HEK293 (cell line): ENCODE data around the gene SLC39A1.

ENCODE experiments used
- MEIS1 ChIP-seq: sonication (generic); formaldehyde crosslinking; IDR thresholded peaks from 2 replicates; pipeline ENCODE4 v1.8.1; 2022; ENCODE audit warnings: missing genetic modification reagents, mild to moderate bottlenecking, borderline replicate concordance
- MYNN ChIP-seq: fragments of 450-650 bp; formaldehyde crosslinking; IDR thresholded peaks from 2 replicates; pipeline ENCODE4 v1.5.1; 2016; ENCODE audit warnings: missing biosample characterization, missing genetic modification characterization, borderline replicate concordance
- MZF1 ChIP-seq: fragments of 450-650 bp; formaldehyde crosslinking; IDR thresholded peaks from 2 replicates; pipeline ENCODE4 v1.5.1; 2017; ENCODE audit warnings: missing biosample characterization, missing genetic modification characterization, borderline replicate concordance
- SETDB1 ChIP-seq: IDR thresholded peaks from one replicate; pipeline ENCODE4 v1.6.1; 2017; ENCODE audit warnings: mild to moderate bottlenecking, low read length, moderate library complexity, mixed read lengths; ENCODE audit not compliant: insufficient read length
- WT1 ChIP-seq: fragments of 450-650 bp; formaldehyde crosslinking; IDR thresholded peaks from 2 replicates; pipeline ENCODE4 v1.5.1; 2016; ENCODE audit warnings: missing biosample characterization, missing genetic modification characterization
- ZBTB49 ChIP-seq: fragments of 450-650 bp; formaldehyde crosslinking; IDR thresholded peaks from 2 replicates; pipeline ENCODE4 v1.5.1; 2016; ENCODE audit warnings: missing biosample characterization, missing genetic modification characterization, low read depth
- ZFHX2 ChIP-seq: fragments of 450-650 bp; formaldehyde crosslinking; conservative IDR thresholded peaks from 2 replicates; pipeline ENCODE4 v1.5.1; 2016; ENCODE audit warnings: missing biosample characterization, missing genetic modification characterization
- ZNF302 ChIP-seq: fragments of 450-650 bp; formaldehyde crosslinking; IDR thresholded peaks from 2 replicates; pipeline ENCODE4 v1.5.1; 2016; ENCODE audit warnings: missing biosample characterization, missing genetic modification characterization, low read depth
- ZNF311 ChIP-seq: fragments of 450-650 bp; formaldehyde crosslinking; IDR thresholded peaks from 2 replicates; pipeline ENCODE4 v1.5.1; 2017; ENCODE audit warnings: missing biosample characterization, missing genetic modification characterization, borderline replicate concordance
- ZNF366 ChIP-seq: fragments of 450-650 bp; formaldehyde crosslinking; conservative IDR thresholded peaks from 2 replicates; pipeline ENCODE4 v1.5.1; 2016; ENCODE audit warnings: missing biosample characterization, missing genetic modification characterization
- ZNF449 ChIP-seq: fragments of 450-650 bp; formaldehyde crosslinking; IDR thresholded peaks from 2 replicates; pipeline ENCODE4 v1.5.1; 2017; ENCODE audit warnings: missing biosample characterization, mild to moderate bottlenecking, missing genetic modification characterization, moderate library complexity
- ZNF488 ChIP-seq: fragments of 450-650 bp; formaldehyde crosslinking; IDR thresholded peaks from 2 replicates; pipeline ENCODE4 v1.5.1; 2016; ENCODE audit warnings: missing biosample characterization, missing genetic modification characterization
- ZNF621 ChIP-seq: fragments of 450-650 bp; formaldehyde crosslinking; IDR thresholded peaks from 2 replicates; pipeline ENCODE4 v1.5.1; 2017; ENCODE audit warnings: missing biosample characterization, missing genetic modification characterization
- ZNF626 ChIP-seq: fragments of 450-650 bp; sonication (Bioruptor Pico); formaldehyde crosslinking; IDR thresholded peaks from 2 replicates; pipeline ENCODE4 v1.5.1; 2018; ENCODE audit warnings: missing biosample characterization, missing genetic modification characterization, inconsistent platforms
- ZNF660 ChIP-seq: fragments of 450-650 bp; IDR thresholded peaks from 2 replicates; pipeline ENCODE4 v1.5.1; 2018; ENCODE audit warnings: missing biosample characterization, mild to moderate bottlenecking, missing genetic modification characterization
- TF ChIP-seq, protein P1 (sequence below): fragments of 450-650 bp; formaldehyde crosslinking; IDR thresholded peaks from 2 replicates; pipeline ENCODE4 v1.5.1; 2016; ENCODE audit warnings: missing biosample characterization, missing genetic modification characterization
- TF ChIP-seq, protein P2 (sequence below): fragments of 450-650 bp; formaldehyde crosslinking; IDR thresholded peaks from 2 replicates; pipeline ENCODE4 v1.5.1; 2016; ENCODE audit warnings: missing biosample characterization, missing genetic modification characterization, borderline replicate concordance
- TF ChIP-seq, protein P3 (sequence below): fragments of 450-650 bp; formaldehyde crosslinking; IDR thresholded peaks from 2 replicates; pipeline ENCODE4 v1.5.1; 2017; ENCODE audit warnings: missing biosample characterization, missing genetic modification characterization
- TF ChIP-seq, protein P4 (sequence below): fragments of 450-650 bp; formaldehyde crosslinking; IDR thresholded peaks from 2 replicates; pipeline ENCODE4 v1.5.1; 2016; ENCODE audit warnings: missing biosample characterization, missing genetic modification characterization
- TF ChIP-seq, protein P5 (sequence below): fragments of 450-650 bp; formaldehyde crosslinking; IDR thresholded peaks from 2 replicates; pipeline ENCODE4 v1.5.1; 2016; ENCODE audit warnings: missing biosample characterization, missing genetic modification characterization

Gene SLC39A1

GRCh38 chr1:153977250-153978240 is 14.2 kb upstream of the SLC39A1 start, which contains the start of gene JTB (continued):
- TF ChIP-seq, protein P1, sequence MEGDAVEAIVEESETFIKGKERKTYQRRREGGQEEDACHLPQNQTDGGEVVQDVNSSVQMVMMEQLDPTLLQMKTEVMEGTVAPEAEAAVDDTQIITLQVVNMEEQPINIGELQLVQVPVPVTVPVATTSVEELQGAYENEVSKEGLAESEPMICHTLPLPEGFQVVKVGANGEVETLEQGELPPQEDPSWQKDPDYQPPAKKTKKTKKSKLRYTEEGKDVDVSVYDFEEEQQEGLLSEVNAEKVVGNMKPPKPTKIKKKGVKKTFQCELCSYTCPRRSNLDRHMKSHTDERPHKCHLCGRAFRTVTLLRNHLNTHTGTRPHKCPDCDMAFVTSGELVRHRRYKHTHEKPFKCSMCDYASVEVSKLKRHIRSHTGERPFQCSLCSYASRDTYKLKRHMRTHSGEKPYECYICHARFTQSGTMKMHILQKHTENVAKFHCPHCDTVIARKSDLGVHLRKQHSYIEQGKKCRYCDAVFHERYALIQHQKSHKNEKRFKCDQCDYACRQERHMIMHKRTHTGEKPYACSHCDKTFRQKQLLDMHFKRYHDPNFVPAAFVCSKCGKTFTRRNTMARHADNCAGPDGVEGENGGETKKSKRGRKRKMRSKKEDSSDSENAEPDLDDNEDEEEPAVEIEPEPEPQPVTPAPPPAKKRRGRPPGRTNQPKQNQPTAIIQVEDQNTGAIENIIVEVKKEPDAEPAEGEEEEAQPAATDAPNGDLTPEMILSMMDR, result peak; percentile 6; the same call in 1 of the 2 replicates
- no peak for TF ChIP-seq ZNF488 (tag by site-specific recombination)
- TF ChIP-seq MZF1 (tag by site-specific recombination), result no peak
- no peak for TF ChIP-seq WT1 (tag by site-specific recombination)
- no peak for TF ChIP-seq ZBTB49
- TF ChIP-seq ZNF621 (tag by site-specific recombination), result no peak
- TF ChIP-seq ZNF311 (tag by site-specific recombination), result no peak
- TF ChIP-seq, protein P2, sequence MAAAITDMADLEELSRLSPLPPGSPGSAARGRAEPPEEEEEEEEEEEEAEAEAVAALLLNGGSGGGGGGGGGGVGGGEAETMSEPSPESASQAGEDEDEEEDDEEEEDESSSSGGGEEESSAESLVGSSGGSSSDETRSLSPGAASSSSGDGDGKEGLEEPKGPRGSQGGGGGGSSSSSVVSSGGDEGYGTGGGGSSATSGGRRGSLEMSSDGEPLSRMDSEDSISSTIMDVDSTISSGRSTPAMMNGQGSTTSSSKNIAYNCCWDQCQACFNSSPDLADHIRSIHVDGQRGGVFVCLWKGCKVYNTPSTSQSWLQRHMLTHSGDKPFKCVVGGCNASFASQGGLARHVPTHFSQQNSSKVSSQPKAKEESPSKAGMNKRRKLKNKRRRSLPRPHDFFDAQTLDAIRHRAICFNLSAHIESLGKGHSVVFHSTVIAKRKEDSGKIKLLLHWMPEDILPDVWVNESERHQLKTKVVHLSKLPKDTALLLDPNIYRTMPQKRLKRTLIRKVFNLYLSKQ (tag by site-specific recombination), result no peak
- no peak for TF ChIP-seq MEIS1 (CRISPR knock-in tag)
- no peak; the same call in 1 of the 2 replicates for TF ChIP-seq ZNF449 (tag by site-specific recombination)
- TF ChIP-seq, protein P3, sequence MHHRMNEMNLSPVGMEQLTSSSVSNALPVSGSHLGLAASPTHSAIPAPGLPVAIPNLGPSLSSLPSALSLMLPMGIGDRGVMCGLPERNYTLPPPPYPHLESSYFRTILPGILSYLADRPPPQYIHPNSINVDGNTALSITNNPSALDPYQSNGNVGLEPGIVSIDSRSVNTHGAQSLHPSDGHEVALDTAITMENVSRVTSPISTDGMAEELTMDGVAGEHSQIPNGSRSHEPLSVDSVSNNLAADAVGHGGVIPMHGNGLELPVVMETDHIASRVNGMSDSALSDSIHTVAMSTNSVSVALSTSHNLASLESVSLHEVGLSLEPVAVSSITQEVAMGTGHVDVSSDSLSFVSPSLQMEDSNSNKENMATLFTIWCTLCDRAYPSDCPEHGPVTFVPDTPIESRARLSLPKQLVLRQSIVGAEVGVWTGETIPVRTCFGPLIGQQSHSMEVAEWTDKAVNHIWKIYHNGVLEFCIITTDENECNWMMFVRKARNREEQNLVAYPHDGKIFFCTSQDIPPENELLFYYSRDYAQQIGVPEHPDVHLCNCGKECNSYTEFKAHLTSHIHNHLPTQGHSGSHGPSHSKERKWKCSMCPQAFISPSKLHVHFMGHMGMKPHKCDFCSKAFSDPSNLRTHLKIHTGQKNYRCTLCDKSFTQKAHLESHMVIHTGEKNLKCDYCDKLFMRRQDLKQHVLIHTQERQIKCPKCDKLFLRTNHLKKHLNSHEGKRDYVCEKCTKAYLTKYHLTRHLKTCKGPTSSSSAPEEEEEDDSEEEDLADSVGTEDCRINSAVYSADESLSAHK (tag by site-specific recombination), result no peak
- no peak for TF ChIP-seq MYNN
- peak; percentile 75 for TF ChIP-seq ZFHX2
- peak; percentile 63 for TF ChIP-seq ZNF366 (tag by site-specific recombination)
- TF ChIP-seq, protein P4, sequence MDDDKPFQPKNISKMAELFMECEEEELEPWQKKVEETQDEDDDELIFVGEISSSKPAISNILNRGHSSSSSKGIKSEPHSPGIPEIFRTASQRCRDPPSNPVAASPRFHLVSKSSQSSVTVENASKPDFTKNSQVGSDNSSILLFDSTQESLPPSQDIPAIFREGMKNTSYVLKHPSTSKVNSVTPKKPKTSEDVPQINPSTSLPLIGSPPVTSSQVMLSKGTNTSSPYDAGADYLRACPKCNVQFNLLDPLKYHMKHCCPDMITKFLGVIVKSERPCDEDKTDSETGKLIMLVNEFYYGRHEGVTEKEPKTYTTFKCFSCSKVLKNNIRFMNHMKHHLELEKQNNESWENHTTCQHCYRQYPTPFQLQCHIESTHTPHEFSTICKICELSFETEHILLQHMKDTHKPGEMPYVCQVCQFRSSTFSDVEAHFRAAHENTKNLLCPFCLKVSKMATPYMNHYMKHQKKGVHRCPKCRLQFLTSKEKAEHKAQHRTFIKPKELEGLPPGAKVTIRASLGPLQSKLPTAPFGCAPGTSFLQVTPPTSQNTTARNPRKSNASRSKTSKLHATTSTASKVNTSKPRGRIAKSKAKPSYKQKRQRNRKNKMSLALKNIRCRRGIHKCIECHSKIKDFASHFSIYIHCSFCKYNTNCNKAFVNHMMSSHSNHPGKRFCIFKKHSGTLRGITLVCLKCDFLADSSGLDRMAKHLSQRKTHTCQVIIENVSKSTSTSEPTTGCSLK (tag by site-specific recombination), result no peak
- TF ChIP-seq SETDB1, result no peak
- TF ChIP-seq ZNF626 (tag by site-specific recombination), result no peak
- no peak; the same call in none of the 2 replicates for TF ChIP-seq ZNF660
- TF ChIP-seq ZNF302, result no peak
- TF ChIP-seq, protein P5, sequence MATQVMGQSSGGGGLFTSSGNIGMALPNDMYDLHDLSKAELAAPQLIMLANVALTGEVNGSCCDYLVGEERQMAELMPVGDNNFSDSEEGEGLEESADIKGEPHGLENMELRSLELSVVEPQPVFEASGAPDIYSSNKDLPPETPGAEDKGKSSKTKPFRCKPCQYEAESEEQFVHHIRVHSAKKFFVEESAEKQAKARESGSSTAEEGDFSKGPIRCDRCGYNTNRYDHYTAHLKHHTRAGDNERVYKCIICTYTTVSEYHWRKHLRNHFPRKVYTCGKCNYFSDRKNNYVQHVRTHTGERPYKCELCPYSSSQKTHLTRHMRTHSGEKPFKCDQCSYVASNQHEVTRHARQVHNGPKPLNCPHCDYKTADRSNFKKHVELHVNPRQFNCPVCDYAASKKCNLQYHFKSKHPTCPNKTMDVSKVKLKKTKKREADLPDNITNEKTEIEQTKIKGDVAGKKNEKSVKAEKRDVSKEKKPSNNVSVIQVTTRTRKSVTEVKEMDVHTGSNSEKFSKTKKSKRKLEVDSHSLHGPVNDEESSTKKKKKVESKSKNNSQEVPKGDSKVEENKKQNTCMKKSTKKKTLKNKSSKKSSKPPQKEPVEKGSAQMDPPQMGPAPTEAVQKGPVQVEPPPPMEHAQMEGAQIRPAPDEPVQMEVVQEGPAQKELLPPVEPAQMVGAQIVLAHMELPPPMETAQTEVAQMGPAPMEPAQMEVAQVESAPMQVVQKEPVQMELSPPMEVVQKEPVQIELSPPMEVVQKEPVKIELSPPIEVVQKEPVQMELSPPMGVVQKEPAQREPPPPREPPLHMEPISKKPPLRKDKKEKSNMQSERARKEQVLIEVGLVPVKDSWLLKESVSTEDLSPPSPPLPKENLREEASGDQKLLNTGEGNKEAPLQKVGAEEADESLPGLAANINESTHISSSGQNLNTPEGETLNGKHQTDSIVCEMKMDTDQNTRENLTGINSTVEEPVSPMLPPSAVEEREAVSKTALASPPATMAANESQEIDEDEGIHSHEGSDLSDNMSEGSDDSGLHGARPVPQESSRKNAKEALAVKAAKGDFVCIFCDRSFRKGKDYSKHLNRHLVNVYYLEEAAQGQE (tag by site-specific recombination), result no peak
